SK-N-SH (cell line): Measurements from ENCODE around the gene ZNF532.

Source experiments
- EP300 ChIP-seq, 2 experiments: IDR thresholded peaks; 2 replicates each; pipeline versions ENCODE4 v1.4.0 to v1.6.1; 2012; ENCODE audit warnings: borderline replicate concordance in 1 of 2, low read depth in 1 of 2, low read length in 1 of 2
- GABPA ChIP-seq: IDR thresholded peaks from 2 replicates; pipeline ENCODE4 v1.4.0; 2012; ENCODE audit warnings: low read depth, mild to moderate bottlenecking
- GATA2 ChIP-seq: sonication (generic); formaldehyde crosslinking; IDR thresholded peaks from 2 replicates; pipeline ENCODE4 v1.5.0; 2020; ENCODE audit warnings: mild to moderate bottlenecking, missing genetic modification reagents
- NRF1 ChIP-seq: IDR thresholded peaks from 2 replicates; pipeline ENCODE4 v1.6.1; 2012; ENCODE audit warnings: low read depth, mild to moderate bottlenecking, low read length
- RAD21 ChIP-seq: IDR thresholded peaks from 2 replicates; pipeline ENCODE4 v1.6.1; 2012; ENCODE audit warnings: mild to moderate bottlenecking, low read length
- SIN3A ChIP-seq: IDR thresholded peaks from 2 replicates; pipeline ENCODE4 v1.6.1; 2012; ENCODE audit warnings: low read depth, mild to moderate bottlenecking, low read length, moderate library complexity, borderline replicate concordance
- TAF1 ChIP-seq: IDR thresholded peaks from 2 replicates; pipeline ENCODE4 v1.6.1; 2012; ENCODE audit warnings: low read depth, mild to moderate bottlenecking, low read length, moderate library complexity, borderline replicate concordance
- TF ChIP-seq, protein P1 (sequence below): fragments of 200-600 bp; sonication (generic); IDR thresholded peaks from 2 replicates; pipeline ENCODE4 v1.6.1; 2017; ENCODE audit warnings: antibody characterized with exemption, mild to moderate bottlenecking, moderate library complexity
- TF ChIP-seq, protein P2 (sequence below): IDR thresholded peaks from 2 replicates; pipeline ENCODE4 v1.4.0; 2012; ENCODE audit warnings: low read depth

DNA sequence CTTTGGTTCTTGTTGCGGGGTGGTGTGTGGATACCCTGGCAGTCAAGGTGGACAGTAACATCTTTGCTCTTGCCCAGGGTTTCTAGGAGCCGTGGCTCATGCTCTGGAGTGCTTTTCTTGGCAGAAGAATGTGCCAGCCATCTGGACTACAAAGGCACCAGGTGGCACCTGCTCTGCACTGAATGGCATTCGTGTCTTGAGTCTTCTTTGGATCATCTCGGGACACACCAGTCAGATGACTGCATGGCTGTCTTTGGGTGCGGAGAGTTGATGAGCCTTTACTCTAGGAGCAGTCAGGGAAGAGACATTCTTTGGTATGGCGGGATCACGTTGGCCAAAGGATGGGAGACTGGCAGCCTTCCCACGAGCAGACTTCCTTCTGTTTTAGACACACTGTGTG is 170.9 kb downstream of the ZNF532 start:
- TF ChIP-seq, protein P1, sequence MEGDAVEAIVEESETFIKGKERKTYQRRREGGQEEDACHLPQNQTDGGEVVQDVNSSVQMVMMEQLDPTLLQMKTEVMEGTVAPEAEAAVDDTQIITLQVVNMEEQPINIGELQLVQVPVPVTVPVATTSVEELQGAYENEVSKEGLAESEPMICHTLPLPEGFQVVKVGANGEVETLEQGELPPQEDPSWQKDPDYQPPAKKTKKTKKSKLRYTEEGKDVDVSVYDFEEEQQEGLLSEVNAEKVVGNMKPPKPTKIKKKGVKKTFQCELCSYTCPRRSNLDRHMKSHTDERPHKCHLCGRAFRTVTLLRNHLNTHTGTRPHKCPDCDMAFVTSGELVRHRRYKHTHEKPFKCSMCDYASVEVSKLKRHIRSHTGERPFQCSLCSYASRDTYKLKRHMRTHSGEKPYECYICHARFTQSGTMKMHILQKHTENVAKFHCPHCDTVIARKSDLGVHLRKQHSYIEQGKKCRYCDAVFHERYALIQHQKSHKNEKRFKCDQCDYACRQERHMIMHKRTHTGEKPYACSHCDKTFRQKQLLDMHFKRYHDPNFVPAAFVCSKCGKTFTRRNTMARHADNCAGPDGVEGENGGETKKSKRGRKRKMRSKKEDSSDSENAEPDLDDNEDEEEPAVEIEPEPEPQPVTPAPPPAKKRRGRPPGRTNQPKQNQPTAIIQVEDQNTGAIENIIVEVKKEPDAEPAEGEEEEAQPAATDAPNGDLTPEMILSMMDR: no peak
- TF ChIP-seq, protein P2, sequence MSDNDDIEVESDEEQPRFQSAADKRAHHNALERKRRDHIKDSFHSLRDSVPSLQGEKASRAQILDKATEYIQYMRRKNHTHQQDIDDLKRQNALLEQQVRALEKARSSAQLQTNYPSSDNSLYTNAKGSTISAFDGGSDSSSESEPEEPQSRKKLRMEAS: no peak
- no peak for TF ChIP-seq EP300 (IDR thresholded peaks at IDR 0.05; ENCODE audit: borderline replicate concordance in 1 of 2, low read depth in 1 of 2, low read length in 1 of 2)
- TF ChIP-seq GATA2 (CRISPR knock-in tag): no peak
- TF ChIP-seq SIN3A: no peak
- no peak for TF ChIP-seq TAF1
- no peak for TF ChIP-seq RAD21
- no peak for TF ChIP-seq GABPA
- TF ChIP-seq NRF1: no peak
